ENCODE results near the gene ALDH3B1.

Gene ALDH3B1

GRCh38 chr11:68028802-68029545 lies 18.8 kb downstream of the ALDH3B1 start:
- H3K27me3 ChIP-seq (ENCODE audit: control insufficient read depth in 5 of 5, insufficient read depth in 4 of 5, low read length in 5 of 5), result no peaks in the 10 kb centered on the region
- peaks cover 0 to 4% (median 0%) of the 10 kb centered on the region in 5 donors for H3K9me3 ChIP-seq (ENCODE audit: control insufficient read depth in 5 of 5, low read length in 5 of 5)
- H3K36me3 ChIP-seq (ENCODE audit: control insufficient read depth in 5 of 5, insufficient read depth in 5 of 5, low read length in 5 of 5), result peaks cover 0 to 39% (median 20%) of the 10 kb centered on the region in 5 donors
- H3K4me3 ChIP-seq (ENCODE audit: low read depth in 1 of 5, low read length in 5 of 5), result peak overlapping the region in 1 of 5 donors; percentile 93
- H3K4me1 ChIP-seq (ENCODE audit: control insufficient read depth in 5 of 5, insufficient read depth in 5 of 5, low read length in 5 of 5), result peaks cover 4 to 47% (median 39%) of the 10 kb centered on the region in 5 donors
- no peak overlapping the region for H3K27ac ChIP-seq (ENCODE audit: low read depth, low read length)
- H3K9ac ChIP-seq (ENCODE audit: low read length in 5 of 5), result peak overlapping the region in 1 of 5 donors; percentile 47

GRCh38 chr11:68030318-68031143 lies 20.4 kb downstream of the ALDH3B1 start, which contains the start of gene NDUFS8:
TSS of gene NDUFS8 (plus strand) at chr11:68030681. CDS start at chr11:68032152, 1,471 bp downstream.
- H3K36me3 ChIP-seq (ENCODE audit: control insufficient read depth in 5 of 5, insufficient read depth in 5 of 5, low read length in 5 of 5), result peaks cover 0 to 38% (median 18%) of the 10 kb centered on the region in 5 donors
- H3K4me1 ChIP-seq (ENCODE audit: control insufficient read depth in 5 of 5, insufficient read depth in 5 of 5, low read length in 5 of 5), result peaks cover 4 to 50% (median 40%) of the 10 kb centered on the region in 5 donors
- peak within 1 kb of the TSS; percentile 80 for H3K27ac ChIP-seq (ENCODE audit: low read depth, low read length)
- H3K27me3 ChIP-seq (ENCODE audit: control insufficient read depth in 5 of 5, insufficient read depth in 4 of 5, low read length in 5 of 5), result no peaks in the 10 kb centered on the region
- peak within 1 kb of the TSS; percentile 87 to 93 (median 90) for H3K4me3 ChIP-seq (ENCODE audit: low read depth in 1 of 5, low read length in 5 of 5)
- H3K9ac ChIP-seq (ENCODE audit: low read length in 5 of 5), result peak within 1 kb of the TSS; percentile 89 to 96 (median 94)
- H3K9me3 ChIP-seq (ENCODE audit: control insufficient read depth in 5 of 5, low read length in 5 of 5), result no peaks in the 10 kb centered on the region

GRCh38 chr11:68031144-68031464 lies 21.0 kb downstream of the ALDH3B1 start:
- H3K36me3 ChIP-seq (ENCODE audit: control insufficient read depth in 5 of 5, insufficient read depth in 5 of 5, low read length in 5 of 5), result peaks cover 0 to 36% (median 18%) of the 10 kb centered on the region in 5 donors
- peak overlapping the region; percentile 87 to 93 (median 90) for H3K4me3 ChIP-seq (ENCODE audit: low read depth in 1 of 5, low read length in 5 of 5)
- peaks cover 4 to 52% (median 43%) of the 10 kb centered on the region in 5 donors for H3K4me1 ChIP-seq (ENCODE audit: control insufficient read depth in 5 of 5, insufficient read depth in 5 of 5, low read length in 5 of 5)
- H3K27me3 ChIP-seq (ENCODE audit: control insufficient read depth in 5 of 5, insufficient read depth in 4 of 5, low read length in 5 of 5), result no peaks in the 10 kb centered on the region
- peak overlapping the region; percentile 80 for H3K27ac ChIP-seq (ENCODE audit: low read depth, low read length)
- H3K9me3 ChIP-seq (ENCODE audit: control insufficient read depth in 5 of 5, low read length in 5 of 5), result no peaks in the 10 kb centered on the region
- peak overlapping the region; percentile 89 to 96 (median 94) for H3K9ac ChIP-seq (ENCODE audit: low read length in 5 of 5)

GRCh38 chr11:68032003-68032402 lies 21.9 kb downstream of the ALDH3B1 start:
- Histone ChIP-seq H3K4me3 (ENCODE audit: low read depth in 1 of 5, low read length in 5 of 5) (peak overlapping the region in 2 of 5 donors; percentile 26 to 90), H3K27ac (ENCODE audit: low read depth, low read length) (no peak overlapping the region), H3K36me3 (ENCODE audit: control insufficient read depth in 5 of 5, insufficient read depth in 5 of 5, low read length in 5 of 5) (peaks cover 0 to 42% (median 17%) of the 10 kb centered on the region in 5 donors), H3K9ac (ENCODE audit: low read length in 5 of 5) (peak overlapping the region in 4 of 5 donors; percentile 46 to 94 (median 60)), H3K27me3 (ENCODE audit: control insufficient read depth in 5 of 5, insufficient read depth in 4 of 5, low read length in 5 of 5) (no peaks in the 10 kb centered on the region), H3K9me3 (ENCODE audit: control insufficient read depth in 5 of 5, low read length in 5 of 5) (no peaks in the 10 kb centered on the region), H3K4me1 (ENCODE audit: control insufficient read depth in 5 of 5, insufficient read depth in 5 of 5, low read length in 5 of 5) (peaks cover 4 to 61% (median 52%) of the 10 kb centered on the region in 5 donors)

GRCh38 chr11:68032997-68033707 lies 23.0 kb downstream of the ALDH3B1 start:
- Histone ChIP-seq H3K9me3 (ENCODE audit: control insufficient read depth in 5 of 5, low read length in 5 of 5) (no peaks in the 10 kb centered on the region), H3K9ac (ENCODE audit: low read length in 5 of 5) (peak overlapping the region in 3 of 5 donors; percentile 1 to 59 (median 4)), H3K36me3 (ENCODE audit: control insufficient read depth in 5 of 5, insufficient read depth in 5 of 5, low read length in 5 of 5) (peaks cover 0 to 38% (median 14%) of the 10 kb centered on the region in 5 donors), H3K27ac (ENCODE audit: low read depth, low read length) (peak overlapping the region; percentile 35), H3K4me3 (ENCODE audit: low read depth in 1 of 5, low read length in 5 of 5) (no peak overlapping the region), H3K4me1 (ENCODE audit: control insufficient read depth in 5 of 5, insufficient read depth in 5 of 5, low read length in 5 of 5) (peaks cover 4 to 73% (median 63%) of the 10 kb centered on the region in 5 donors), H3K27me3 (ENCODE audit: control insufficient read depth in 5 of 5, insufficient read depth in 4 of 5, low read length in 5 of 5) (no peaks in the 10 kb centered on the region)

- no peaks in the 10 kb centered on the region for H3K27me3 ChIP-seq (ENCODE audit: control insufficient read depth in 5 of 5, insufficient read depth in 4 of 5, low read length in 5 of 5)
- peaks cover 4 to 78% (median 68%) of the 10 kb centered on the region in 5 donors for H3K4me1 ChIP-seq (ENCODE audit: control insufficient read depth in 5 of 5, insufficient read depth in 5 of 5, low read length in 5 of 5)
- peak overlapping the region in 3 of 5 donors; percentile 1 to 59 (median 4) for H3K9ac ChIP-seq (ENCODE audit: low read length in 5 of 5)
- peak overlapping the region; percentile 35 for H3K27ac ChIP-seq (ENCODE audit: low read depth, low read length)
- peaks cover 0 to 38% (median 14%) of the 10 kb centered on the region in 5 donors for H3K36me3 ChIP-seq (ENCODE audit: control insufficient read depth in 5 of 5, insufficient read depth in 5 of 5, low read length in 5 of 5)
- H3K4me3 ChIP-seq (ENCODE audit: low read depth in 1 of 5, low read length in 5 of 5), result no peak overlapping the region
- H3K9me3 ChIP-seq (ENCODE audit: control insufficient read depth in 5 of 5, low read length in 5 of 5), result no peaks in the 10 kb centered on the region
Observed at GRCh38 chr11:68033708-68034045, 23.6 kb downstream of the ALDH3B1 start.

- Histone ChIP-seq H3K4me1 (ENCODE audit: control insufficient read depth in 5 of 5, insufficient read depth in 5 of 5, low read length in 5 of 5) (peaks cover 4 to 79% (median 75%) of the 10 kb centered on the region in 5 donors), H3K27ac (ENCODE audit: low read depth, low read length) (no peak overlapping the region), H3K9me3 (ENCODE audit: control insufficient read depth in 5 of 5, low read length in 5 of 5) (no peaks in the 10 kb centered on the region), H3K27me3 (ENCODE audit: control insufficient read depth in 5 of 5, insufficient read depth in 4 of 5, low read length in 5 of 5) (no peaks in the 10 kb centered on the region), H3K36me3 (ENCODE audit: control insufficient read depth in 5 of 5, insufficient read depth in 5 of 5, low read length in 5 of 5) (peaks cover 0 to 38% (median 14%) of the 10 kb centered on the region in 5 donors), H3K4me3 (ENCODE audit: low read depth in 1 of 5, low read length in 5 of 5) (no peak overlapping the region), H3K9ac (ENCODE audit: low read length in 5 of 5) (no peak overlapping the region)
Observed at GRCh38 chr11:68035266-68035876, 25.2 kb downstream of the ALDH3B1 start.

GRCh38 chr11:68036141-68036716 lies 26.1 kb downstream of the ALDH3B1 start:
- Histone ChIP-seq H3K4me3 (ENCODE audit: low read depth in 1 of 5, low read length in 5 of 5) (no peak overlapping the region), H3K27me3 (ENCODE audit: control insufficient read depth in 5 of 5, insufficient read depth in 4 of 5, low read length in 5 of 5) (no peaks in the 10 kb centered on the region), H3K27ac (ENCODE audit: low read depth, low read length) (peak overlapping the region; percentile 83), H3K9me3 (ENCODE audit: control insufficient read depth in 5 of 5, low read length in 5 of 5) (no peaks in the 10 kb centered on the region), H3K4me1 (ENCODE audit: control insufficient read depth in 5 of 5, insufficient read depth in 5 of 5, low read length in 5 of 5) (peaks cover 4 to 82% (median 77%) of the 10 kb centered on the region in 5 donors), H3K9ac (ENCODE audit: low read length in 5 of 5) (peak overlapping the region in 3 of 5 donors; percentile 60 to 92 (median 80)), H3K36me3 (ENCODE audit: control insufficient read depth in 5 of 5, insufficient read depth in 5 of 5, low read length in 5 of 5) (peaks cover 0 to 38% (median 14%) of the 10 kb centered on the region in 5 donors)

GRCh38 chr11:68036717-68037239 lies 26.7 kb downstream of the ALDH3B1 start:
- H3K27ac ChIP-seq (ENCODE audit: low read depth, low read length), result peak overlapping the region; percentile 83
- H3K4me1 ChIP-seq (ENCODE audit: control insufficient read depth in 5 of 5, insufficient read depth in 5 of 5, low read length in 5 of 5), result peaks cover 4 to 79% (median 71%) of the 10 kb centered on the region in 5 donors
- peak overlapping the region in 4 of 5 donors; percentile 24 to 92 (median 70) for H3K9ac ChIP-seq (ENCODE audit: low read length in 5 of 5)
- H3K36me3 ChIP-seq (ENCODE audit: control insufficient read depth in 5 of 5, insufficient read depth in 5 of 5, low read length in 5 of 5), result peaks cover 0 to 38% (median 18%) of the 10 kb centered on the region in 5 donors
- H3K4me3 ChIP-seq (ENCODE audit: low read depth in 1 of 5, low read length in 5 of 5), result peak overlapping the region in 1 of 5 donors; percentile 19
- no peaks in the 10 kb centered on the region for H3K27me3 ChIP-seq (ENCODE audit: control insufficient read depth in 5 of 5, insufficient read depth in 4 of 5, low read length in 5 of 5)
- H3K9me3 ChIP-seq (ENCODE audit: control insufficient read depth in 5 of 5, low read length in 5 of 5), result no peaks in the 10 kb centered on the region

All from subcutaneous abdominal adipose tissue (tissue), 5 donors.